Measurements from ENCODE around the gene FXYD2. TPM values are rescaled to one million over a fixed set of nuclear protein-coding genes. Genes with fewer than 3 reads are reported as not detected.

Gene FXYD2
- total and polyA plus RNA-seq, 10 of the 15 experiments (the other 5 are each of a cell fraction or from before 2014, with no cell fraction given): 1.2 to 4.5 (median 2.4) TPM

GRCh38 chr11:117843666-117844484 lies 19.3 kb upstream of the FXYD2 start:
- Histone ChIP-seq H3K9me3 (replicated peaks; ENCODE audit: control insufficient read depth, insufficient read depth, low read length) (no peaks in the 10 kb centered on the region), H3K79me2 (ENCODE audit: control insufficient read depth, insufficient read depth, low read length) (no peaks in the 10 kb centered on the region), H3K4me1 (ENCODE audit: control insufficient read depth, insufficient read depth, low read length) (no peaks in the 10 kb centered on the region; the same call in 1 of the 2 replicates), H4K20me1 (ENCODE audit: control insufficient read depth, insufficient read depth) (no peaks in the 10 kb centered on the region), H3K9ac (ENCODE audit: control insufficient read depth, insufficient read depth, low read length) (no peak overlapping the region), H3K27ac (ENCODE audit: control insufficient read depth, insufficient read depth) (no peak overlapping the region), H3K4me2 (ENCODE audit: control insufficient read depth, insufficient read depth) (no peak overlapping the region), H3K4me3 (no peak overlapping the region), H3K36me3 (ENCODE audit: control insufficient read depth in 2 of 2, insufficient read depth in 2 of 2, low read length in 1 of 2) (no peaks in the 10 kb centered on the region), H3K27me3 (replicated peaks in 1 of 2; ENCODE audit: control insufficient read depth in 2 of 2, insufficient read depth in 2 of 2, low read length in 1 of 2) (no peaks in the 10 kb centered on the region), H2AFZ (ENCODE audit: control insufficient read depth, low read depth, low read length) (no peak overlapping the region)
- no TSS peak for BruUV-seq (replicated peaks)
- 21% methylated on average over 9 of the region's 9 CpGs for WGBS (ENCODE audit: insufficient coverage, insufficient replicate concordance, low lambda C conversion rate, missing lambda C conversion rate)
- in situ Hi-C loops (cut with MboI) (loop anchor here (5.0 kb wide), 2 partner anchors 103 to 213 kb away; no protein-coding TSS in a partner anchor), intact Hi-C loops (cut with micrococcal nuclease; ENCODE audit: unreplicated experiment) (loop anchor here (1.0 kb wide), 3 partner anchors 21 to 209 kb away; no protein-coding TSS in a partner anchor)
- ChIA-PET SMC1A (ENCODE audit: uncharacterized antibody, unreplicated experiment) (interaction anchor here (0.8 to 7.9 kb wide), 17 partner anchors 9 to 209 kb away, joined by 3 to 163 read pairs (median 6); partner anchors contain the start of gene FXYD2), RAD21 (ENCODE audit: unreplicated experiment) (interaction anchor here (0.8 to 7.2 kb wide), 13 partner anchors 12 to 210 kb away, joined by 3 to 135 read pairs (median 9); partner anchors contain the start of genes FXYD2 and IL10RA), POLR2A (interaction anchor here (1.6 kb wide), 1 partner anchor 29 kb away, joined by 7 read pairs; no protein-coding TSS in a partner anchor), CTCF (interaction anchor here (0.7 to 5.9 kb wide), 30 partner anchors 10 to 417 kb away, joined by 3 to 238 read pairs (median 8); partner anchors contain the start of gene FXYD2)
- DNase-seq (ENCODE audit: low read depth, low spot score): no peak
- FAIRE-seq: peak; percentile 84
- peak; percentile 89 for ATAC-seq
- TF ChIP-seq KDM1A (IDR thresholded peaks at IDR 0.05; ENCODE audit: borderline replicate concordance) (no peak), WRNIP1 (IDR thresholded peaks at IDR 0.05; ENCODE audit: borderline replicate concordance, low read depth, low read length) (0 out of 2 replicates have a peak, but pooled peaks have one; percentile 64), SMC3 (IDR thresholded peaks at IDR 0.05; ENCODE audit: borderline replicate concordance, low read length) (peak; percentile 99), RAD21 (IDR thresholded peaks at IDR 0.05; ENCODE audit: insufficient read depth, low read depth, low read length) (peak; percentile 87), YY1 (IDR thresholded peaks at IDR 0.05; ENCODE audit: low read depth, low read length) (peak; percentile 79), IRF4 (IDR thresholded peaks at IDR 0.05; ENCODE audit: low read depth, low read length) (0 out of 2 replicates have a peak, but pooled peaks have one; percentile 13), NR2C1 (IDR thresholded peaks at IDR 0.05) (no peak), ZNF24 (IDR thresholded peaks at IDR 0.05) (0 out of 2 replicates have a peak, but pooled peaks have one; percentile 37)
- TF ChIP-seq, protein P1, sequence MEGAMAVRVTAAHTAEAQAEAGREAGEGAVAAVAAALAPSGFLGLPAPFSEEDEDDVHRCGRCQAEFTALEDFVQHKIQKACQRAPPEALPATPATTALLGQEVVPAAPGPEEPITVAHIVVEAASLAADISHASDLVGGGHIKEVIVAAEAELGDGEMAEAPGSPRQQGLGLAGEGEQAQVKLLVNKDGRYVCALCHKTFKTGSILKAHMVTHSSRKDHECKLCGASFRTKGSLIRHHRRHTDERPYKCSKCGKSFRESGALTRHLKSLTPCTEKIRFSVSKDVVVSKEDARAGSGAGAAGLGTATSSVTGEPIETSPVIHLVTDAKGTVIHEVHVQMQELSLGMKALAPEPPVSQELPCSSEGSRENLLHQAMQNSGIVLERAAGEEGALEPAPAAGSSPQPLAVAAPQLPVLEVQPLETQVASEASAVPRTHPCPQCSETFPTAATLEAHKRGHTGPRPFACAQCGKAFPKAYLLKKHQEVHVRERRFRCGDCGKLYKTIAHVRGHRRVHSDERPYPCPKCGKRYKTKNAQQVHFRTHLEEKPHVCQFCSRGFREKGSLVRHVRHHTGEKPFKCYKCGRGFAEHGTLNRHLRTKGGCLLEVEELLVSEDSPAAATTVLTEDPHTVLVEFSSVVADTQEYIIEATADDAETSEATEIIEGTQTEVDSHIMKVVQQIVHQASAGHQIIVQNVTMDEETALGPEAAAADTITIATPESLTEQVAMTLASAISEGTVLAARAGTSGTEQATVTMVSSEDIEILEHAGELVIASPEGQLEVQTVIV (IDR thresholded peaks at IDR 0.05; ENCODE audit: borderline replicate concordance, partially characterized antibody): no peak
- TF ChIP-seq, protein P2, sequence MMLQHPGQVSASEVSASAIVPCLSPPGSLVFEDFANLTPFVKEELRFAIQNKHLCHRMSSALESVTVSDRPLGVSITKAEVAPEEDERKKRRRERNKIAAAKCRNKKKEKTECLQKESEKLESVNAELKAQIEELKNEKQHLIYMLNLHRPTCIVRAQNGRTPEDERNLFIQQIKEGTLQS (IDR thresholded peaks at IDR 0.05; ENCODE audit: borderline replicate concordance, extremely low read depth, low read depth, low read length): no peak
- TF ChIP-seq, protein P3, sequence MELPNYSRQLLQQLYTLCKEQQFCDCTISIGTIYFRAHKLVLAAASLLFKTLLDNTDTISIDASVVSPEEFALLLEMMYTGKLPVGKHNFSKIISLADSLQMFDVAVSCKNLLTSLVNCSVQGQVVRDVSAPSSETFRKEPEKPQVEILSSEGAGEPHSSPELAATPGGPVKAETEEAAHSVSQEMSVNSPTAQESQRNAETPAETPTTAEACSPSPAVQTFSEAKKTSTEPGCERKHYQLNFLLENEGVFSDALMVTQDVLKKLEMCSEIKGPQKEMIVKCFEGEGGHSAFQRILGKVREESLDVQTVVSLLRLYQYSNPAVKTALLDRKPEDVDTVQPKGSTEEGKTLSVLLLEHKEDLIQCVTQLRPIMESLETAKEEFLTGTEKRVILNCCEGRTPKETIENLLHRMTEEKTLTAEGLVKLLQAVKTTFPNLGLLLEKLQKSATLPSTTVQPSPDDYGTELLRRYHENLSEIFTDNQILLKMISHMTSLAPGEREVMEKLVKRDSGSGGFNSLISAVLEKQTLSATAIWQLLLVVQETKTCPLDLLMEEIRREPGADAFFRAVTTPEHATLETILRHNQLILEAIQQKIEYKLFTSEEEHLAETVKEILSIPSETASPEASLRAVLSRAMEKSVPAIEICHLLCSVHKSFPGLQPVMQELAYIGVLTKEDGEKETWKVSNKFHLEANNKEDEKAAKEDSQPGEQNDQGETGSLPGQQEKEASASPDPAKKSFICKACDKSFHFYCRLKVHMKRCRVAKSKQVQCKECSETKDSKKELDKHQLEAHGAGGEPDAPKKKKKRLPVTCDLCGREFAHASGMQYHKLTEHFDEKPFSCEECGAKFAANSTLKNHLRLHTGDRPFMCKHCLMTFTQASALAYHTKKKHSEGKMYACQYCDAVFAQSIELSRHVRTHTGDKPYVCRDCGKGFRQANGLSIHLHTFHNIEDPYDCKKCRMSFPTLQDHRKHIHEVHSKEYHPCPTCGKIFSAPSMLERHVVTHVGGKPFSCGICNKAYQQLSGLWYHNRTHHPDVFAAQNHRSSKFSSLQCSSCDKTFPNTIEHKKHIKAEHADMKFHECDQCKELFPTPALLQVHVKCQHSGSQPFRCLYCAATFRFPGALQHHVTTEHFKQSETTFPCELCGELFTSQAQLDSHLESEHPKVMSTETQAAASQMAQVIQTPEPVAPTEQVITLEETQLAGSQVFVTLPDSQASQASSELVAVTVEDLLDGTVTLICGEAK (IDR thresholded peaks at IDR 0.05; ENCODE audit: borderline replicate concordance): no peak
- TF ChIP-seq, protein P4, sequence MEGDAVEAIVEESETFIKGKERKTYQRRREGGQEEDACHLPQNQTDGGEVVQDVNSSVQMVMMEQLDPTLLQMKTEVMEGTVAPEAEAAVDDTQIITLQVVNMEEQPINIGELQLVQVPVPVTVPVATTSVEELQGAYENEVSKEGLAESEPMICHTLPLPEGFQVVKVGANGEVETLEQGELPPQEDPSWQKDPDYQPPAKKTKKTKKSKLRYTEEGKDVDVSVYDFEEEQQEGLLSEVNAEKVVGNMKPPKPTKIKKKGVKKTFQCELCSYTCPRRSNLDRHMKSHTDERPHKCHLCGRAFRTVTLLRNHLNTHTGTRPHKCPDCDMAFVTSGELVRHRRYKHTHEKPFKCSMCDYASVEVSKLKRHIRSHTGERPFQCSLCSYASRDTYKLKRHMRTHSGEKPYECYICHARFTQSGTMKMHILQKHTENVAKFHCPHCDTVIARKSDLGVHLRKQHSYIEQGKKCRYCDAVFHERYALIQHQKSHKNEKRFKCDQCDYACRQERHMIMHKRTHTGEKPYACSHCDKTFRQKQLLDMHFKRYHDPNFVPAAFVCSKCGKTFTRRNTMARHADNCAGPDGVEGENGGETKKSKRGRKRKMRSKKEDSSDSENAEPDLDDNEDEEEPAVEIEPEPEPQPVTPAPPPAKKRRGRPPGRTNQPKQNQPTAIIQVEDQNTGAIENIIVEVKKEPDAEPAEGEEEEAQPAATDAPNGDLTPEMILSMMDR (IDR thresholded peaks at IDR 0.05 in 2 of 3, conservative IDR thresholded peaks at IDR 0.05 in 1 of 3; ENCODE audit: control insufficient read depth in 2 of 3, extremely low read depth in 1 of 3, insufficient read depth in 1 of 3, low read depth in 3 of 3, low read length in 3 of 3): peak; percentile 94 to 98 (median 97)
